IPS-NIHi7 (cell line): ENCODE results near the gene TET3.

Experiments
- DNase-seq: peaks from one replicate; pipeline ENCODE4 v3.0.0; 2012; ENCODE audit warnings: mixed read lengths; ENCODE audit errors: extremely low spot score

The TET3 gene

DNA sequence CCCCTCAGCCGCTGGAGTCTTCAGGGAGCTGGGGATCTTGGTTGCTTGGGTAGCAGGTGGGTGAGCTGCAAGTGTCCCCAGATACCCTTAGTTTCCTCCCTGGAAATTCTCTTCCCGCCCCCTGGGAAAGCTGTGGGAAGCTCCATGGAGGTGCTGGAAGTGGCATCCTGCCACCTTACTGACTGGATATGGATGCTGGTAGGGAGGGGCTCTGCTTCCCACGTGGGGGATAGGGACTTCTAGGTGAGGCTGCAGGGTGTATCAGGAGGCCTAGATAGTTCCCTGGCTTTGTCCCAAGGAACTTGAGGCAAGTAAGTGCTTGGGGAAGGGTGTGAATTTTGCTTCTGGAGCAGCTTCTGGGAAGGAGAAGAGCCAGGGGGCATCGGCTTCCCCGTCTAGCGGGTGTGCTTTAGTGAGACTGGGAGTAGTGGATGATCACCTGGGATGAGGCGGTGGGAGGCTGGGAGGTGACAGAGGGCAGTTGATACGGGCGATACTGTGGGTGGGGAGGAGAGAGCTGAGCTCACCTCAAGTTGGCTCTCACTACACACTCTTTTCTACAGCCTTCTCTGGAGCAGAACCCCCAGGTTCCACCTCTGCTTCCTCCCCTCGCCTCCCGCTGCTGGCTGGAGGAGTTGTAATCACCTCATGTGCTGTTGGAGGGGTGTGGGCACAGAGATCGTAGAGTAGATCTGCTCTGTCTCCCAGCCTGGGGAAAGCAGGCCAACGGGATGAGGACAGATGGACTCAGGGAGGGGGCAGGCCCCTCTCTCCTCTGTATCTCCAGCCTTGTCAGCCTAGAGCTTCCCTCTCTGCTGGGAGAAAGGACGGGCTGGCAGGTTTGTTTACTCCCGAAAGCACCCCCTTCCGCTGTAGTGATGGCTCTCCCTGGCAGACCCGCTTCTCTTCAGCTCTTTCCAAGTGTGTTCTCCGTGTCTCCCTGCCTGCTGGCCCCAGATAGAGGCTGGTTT, 19.8 kb downstream of the TET3 start:
- DNase-seq, result no peak

DNA sequence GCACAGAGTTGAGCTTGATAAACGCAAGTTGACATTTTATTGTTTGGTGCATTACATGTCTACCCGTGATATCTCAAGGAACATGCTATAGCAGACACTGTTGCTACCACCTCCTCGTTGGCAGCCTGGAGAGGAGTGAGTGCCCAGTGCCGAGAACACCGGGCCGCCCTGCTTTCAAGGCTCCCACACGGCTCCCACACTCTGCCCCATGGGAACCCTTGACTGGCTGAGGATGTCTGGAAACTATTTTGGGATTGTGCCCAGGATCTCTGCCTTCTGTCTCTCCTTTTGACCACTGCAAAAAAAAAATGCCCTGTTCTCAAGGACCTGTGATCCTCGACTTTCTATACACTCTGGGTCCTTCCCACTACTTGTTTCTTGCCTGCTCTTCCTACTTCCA, 21.1 kb downstream of the TET3 start:
- DNase-seq, result no peak

DNA sequence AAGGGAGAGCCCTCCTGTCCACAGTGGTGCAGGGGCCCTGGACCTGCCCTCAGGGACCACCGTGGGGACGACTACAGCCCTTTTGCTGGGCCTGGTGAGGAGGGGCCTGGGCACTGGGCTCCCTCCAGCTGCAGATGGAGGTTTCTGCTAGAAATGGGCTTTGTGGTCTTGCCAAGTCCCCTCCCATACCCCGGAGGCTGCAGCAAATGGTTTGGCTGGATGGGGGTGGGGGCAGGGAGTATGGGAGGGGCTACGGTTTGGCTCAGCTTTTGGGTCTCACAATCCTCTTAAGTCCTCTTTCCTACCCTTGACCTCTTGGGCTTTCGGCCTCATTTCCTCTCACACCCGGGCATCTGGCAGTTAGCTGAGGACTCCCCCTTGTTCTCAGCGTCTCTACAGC, 21.7 kb downstream of the TET3 start:
- DNase-seq, result peak; percentile 57

DNA sequence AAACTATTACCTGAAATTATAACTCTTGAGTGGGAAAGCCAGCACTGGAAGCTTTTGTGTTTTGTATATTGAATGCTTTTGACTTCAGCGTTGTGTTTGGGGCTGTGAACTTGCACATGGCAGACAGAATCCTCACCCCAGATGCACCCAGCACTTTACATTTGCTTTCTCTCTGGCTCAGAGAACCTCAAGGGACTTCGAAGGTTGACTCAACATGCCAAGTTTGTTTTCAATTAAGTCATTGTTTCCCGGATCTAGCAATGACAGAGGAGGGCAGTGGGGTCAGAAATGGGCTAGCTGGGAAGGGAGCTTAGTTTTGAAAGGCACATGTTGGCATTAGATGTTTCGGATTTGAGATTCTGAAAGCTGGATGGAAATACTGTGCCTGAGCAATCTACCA, 22.4 kb downstream of the TET3 start:
- no peak for DNase-seq

DNA sequence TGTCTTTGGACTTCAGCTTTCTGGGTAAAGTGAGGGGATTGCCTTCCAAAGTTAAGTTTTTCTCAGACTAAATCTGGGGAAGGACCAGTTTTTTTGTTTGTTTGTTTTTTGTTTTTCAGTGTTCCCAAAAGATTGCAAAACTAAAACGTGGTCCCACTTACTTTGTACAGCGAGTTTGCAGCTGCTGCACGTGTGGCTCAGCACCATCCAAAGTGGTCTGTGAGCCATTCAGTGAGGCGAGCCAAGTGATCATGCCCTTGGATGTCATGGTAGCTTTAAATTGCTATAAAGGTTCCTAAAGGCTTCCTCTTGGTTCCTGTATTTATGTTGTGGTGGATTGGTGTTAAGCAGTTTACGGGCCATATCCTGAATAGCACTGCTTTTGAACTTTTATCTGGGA, 23.0 kb downstream of the TET3 start:
- no peak for DNase-seq

DNA sequence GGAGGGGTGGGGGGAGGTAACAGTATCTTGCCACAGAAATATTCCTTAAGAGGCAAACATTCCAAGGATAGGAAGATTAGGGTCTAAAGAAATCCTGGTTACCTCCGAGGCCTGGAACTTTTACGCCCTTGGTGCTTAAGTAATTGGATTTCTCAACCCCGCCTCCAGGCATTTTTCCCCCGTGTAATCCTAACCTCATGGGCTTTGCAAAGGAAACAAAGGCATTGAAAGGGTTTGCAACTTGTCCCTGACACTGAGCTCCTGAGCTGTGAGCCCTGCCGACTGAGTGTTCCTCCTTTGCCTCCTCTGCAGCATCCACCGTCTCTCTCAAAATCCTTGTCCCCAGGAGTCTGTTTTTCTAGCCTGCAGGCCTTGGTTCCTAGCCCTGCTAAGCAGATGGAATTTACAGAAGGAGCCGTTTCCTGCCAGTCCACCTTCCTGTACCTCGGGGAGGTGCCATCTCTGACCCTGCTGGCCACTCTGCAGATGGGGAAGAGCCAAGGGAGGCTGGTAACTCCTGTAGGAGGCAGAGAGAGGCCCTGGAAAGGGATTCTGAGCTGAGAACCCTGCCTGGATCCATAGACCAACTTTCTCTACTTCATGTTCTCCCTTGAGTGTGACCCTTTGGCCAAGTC, 24.2 kb downstream of the TET3 start:
- no peak for DNase-seq

DNA sequence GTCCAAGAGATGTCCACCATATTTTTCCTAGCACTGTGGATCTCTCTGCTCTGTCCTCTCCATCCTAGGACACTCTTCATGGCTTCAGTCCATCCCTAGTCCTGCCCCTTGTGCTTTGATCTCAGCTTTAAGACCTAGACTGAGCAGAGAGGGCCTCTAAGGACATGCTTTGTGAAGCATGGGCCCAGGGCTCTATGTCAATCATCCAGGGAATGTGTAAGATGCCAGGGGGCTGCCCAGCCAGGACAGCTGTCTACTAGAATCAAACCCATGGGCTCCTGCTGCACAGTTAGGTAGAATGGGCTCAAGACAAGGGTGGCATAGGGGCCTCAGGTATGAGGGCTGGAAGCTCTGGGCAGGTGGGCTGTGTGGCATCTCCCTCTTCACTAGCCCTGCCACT, 24.9 kb downstream of the TET3 start:
- DNase-seq, result no peak

DNA sequence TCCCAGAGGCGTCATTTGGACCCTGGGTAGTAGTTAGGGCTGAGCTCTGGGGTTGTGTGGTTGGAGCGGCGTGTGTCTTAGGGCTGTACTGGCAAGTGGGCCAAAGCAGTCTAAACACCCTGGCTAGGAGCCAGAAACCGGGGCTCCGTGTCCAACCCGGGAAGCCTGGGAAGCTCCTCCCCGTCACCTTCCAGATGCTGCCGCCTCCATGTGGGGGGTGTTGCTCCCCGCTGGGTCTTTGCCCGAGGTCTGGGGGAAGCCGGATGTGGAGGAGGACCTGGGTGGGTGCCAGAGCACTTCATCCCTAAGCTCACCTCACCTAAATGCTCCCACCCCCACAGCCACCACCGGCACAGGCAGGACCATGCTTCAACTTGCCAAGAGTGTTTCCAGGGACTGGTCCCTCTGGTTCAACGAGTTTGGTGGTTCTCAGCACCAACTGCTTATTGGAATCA, 25.4 kb downstream of the TET3 start:
- no peak for DNase-seq

DNA sequence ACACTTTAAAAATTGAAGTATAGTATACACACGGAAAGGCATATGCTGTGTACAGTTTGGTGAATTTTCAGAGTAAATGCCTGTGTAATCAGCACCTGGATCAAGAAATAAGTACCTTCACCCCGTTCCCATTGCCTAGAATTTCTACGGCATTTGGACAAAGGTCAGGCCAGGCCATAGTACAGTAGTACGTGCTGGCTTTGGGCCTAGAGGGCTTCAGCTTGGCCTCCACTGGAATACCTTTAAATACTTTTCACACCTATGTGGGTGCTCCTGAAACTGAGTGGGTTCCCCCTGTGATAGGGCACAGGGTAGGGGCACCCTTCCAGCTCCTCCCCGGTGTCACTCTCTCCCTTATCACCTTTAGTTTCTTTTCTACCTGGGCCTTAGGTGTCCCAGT, 26.5 kb downstream of the TET3 start:
- DNase-seq, result no peak

DNA sequence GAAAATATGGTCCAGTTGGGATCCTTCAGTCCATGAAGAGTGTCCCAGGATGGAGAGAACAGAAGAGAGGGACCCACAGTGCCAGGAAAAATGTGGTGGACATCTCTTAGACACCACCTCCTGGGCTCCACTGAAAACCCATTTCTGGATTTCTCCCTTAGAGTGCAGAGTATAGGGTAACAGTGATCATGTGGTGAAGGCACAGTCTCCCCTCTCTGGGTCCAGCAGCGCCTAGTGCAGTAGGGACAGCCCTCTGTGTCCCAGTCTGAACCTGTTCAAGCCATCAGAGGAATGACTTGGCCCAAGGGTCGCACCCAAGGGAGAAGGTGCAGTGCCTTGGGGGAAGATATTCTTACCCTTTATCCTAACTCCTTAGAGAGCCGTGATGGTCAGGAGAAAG, 30.1 kb downstream of the TET3 start:
- no peak for DNase-seq

DNA sequence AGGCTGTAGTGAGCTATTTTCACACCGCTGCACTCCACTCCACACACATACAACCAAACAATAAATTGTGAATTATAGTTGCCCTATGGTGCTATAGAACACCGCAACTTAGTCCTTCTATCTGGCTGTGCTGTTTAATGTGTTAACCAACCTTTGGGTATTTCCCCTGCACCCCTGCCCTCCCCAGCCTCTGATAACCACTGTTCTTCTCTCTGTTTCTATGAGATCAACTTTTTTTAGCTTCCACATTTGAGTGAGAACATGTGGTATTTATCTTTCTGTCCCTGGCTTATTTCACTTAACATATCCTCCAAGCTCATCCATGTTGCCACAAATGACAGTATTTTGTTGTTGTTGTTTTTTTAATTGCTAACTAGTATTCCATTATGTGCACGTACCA, 32.5 kb downstream of the TET3 start:
- DNase-seq, result no peak

DNA sequence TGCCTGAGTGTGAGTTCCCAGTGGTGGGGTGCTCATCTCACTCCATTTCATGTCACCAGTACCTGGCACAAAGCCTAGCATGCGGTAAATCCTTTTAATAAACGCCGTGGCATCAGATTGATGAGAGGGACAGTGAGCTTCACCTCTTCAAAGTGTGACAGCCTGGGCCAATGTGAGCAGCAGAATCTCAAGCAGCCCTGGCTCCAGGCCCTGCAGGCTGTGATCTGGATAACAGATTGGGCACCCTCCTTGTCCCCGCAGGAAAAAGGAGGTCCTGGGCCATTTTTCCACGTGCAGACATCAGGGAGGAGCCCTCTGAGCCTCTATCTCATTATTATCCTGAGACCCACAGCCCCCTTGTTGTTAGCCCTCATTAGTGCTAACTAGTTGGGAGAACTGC, 34.8 kb downstream of the TET3 start:
- no peak for DNase-seq

DNA sequence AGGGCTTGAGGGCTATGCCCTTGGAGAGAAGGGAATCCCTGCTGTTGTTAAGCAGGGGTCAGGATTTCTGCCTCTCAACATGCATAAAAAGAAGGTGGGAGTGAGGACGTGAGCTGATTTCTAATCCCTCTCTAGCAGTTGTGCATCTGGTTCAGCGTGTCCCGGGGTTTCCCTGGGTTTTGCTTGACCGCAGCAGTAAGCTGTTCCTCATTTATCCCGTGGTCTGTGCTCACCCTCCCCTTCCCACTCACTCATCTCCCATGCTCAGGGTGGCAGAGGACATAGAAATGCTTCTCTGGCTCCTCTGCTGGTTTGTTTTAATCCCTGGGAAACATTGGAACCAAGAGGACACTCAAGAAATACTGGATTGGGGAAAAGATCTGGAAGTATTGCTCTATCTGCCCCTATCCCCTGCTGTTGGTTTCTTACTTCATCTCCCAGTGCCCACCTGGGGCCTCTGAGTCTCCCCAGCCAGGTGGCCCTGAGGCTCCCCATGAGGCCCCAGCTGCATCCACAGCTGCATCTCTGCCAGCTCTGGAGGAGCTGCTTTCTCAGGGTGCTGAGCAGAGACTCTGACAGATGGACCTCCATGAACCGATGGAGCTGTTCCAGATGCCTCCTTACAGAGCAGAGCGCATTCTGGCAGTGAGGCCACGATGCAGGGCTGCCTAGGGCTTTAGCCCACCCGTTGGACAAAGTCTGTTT, 36.1 kb downstream of the TET3 start:
- DNase-seq, result no peak

DNA sequence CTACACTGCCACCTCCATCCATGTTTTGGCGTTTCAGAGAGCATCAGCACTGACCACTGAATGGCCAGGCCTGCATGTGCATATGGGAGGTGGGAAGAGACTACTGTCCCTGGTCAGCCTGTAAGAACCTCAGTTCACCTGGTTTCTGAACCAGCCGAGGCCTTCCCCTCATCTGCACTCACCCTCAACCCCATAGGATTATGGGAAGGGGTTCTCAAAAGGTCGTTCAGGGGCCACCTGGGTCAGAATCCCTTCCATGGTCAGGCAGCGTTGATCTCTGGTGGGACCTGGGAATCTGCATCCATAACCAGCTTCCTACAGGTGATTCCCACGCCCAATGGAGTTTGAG, 36.7 kb downstream of the TET3 start:
- no peak for DNase-seq

DNA sequence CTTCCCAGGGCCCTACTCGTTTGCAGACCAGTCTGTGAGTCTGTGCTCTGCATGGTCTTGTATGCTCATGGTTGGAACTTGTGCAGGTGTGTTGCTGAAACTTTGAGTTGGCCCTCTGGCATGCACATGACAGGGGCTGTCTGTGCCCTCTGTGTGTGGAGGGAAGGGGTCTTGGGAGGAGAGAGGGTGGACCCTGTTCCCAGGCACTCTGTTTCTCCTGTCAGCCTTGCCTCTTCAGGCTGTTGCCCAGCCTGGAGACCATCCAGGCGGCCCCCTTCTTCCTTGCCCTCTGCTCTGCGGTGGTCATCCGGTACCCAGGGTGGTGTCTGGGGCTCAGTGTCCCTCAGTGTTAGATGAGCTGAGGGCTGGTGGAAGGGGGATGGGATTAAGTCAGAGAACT, 39.5 kb downstream of the TET3 start:
- DNase-seq, result no peak

DNA sequence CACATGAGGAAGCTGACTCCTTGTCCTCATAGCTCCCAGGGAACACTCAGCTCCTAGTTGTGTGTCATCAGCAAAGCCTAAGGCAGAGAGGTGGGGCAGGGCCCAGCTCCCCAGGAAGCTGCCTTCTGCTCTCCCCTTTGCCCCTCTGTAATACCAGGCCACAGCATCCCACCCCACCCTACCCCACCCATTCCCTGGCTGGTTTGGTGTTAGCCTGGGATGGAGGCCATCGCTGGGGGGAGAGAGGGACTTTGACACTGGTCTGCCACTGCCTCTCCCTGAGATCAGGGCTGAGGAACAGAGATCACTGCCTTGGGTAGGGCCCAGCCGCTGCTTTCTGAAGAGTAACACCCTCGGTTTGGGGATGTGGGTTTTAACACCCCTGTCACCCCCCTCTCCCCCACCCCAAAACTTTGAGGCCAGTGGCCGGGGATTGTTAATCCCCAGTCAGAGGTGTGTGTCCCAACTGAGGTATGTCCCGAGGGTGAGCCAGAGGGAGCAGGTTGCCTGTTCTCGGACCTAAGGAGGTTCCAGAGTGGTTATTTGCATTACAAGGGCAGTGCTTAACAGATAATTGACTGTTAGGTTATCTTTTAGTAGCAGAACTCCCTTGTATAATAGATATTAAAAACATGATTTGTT, 41.4 kb downstream of the TET3 start:
- peak; percentile 58 for DNase-seq

DNA sequence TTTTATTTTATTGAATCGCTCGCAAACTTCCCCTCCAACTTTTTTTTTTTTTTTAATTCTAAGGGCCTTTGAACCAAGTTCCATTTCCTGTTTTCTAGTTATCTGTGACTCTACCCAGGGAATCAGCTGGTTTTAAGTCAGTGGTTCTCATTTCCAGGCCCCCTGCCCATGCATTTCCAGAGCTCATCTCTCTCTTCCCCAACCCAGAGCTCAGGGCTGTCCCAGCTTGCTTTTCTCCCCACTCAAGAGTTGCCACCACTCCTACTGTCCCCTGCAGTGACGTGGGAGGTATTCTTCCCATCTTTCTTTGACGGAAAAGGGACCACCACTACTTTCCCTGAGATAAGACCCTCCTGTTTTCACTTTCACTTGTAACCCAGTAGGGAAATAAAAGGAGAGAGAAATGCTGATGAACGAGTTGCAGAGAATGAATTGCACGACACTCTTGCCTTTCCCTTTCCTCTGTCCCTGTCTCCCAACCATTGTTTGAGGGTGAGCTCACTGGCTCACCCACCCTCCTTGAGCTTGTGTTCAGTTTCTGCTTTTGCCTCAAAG, 42.1 kb downstream of the TET3 start:
- DNase-seq, result no peak

DNA sequence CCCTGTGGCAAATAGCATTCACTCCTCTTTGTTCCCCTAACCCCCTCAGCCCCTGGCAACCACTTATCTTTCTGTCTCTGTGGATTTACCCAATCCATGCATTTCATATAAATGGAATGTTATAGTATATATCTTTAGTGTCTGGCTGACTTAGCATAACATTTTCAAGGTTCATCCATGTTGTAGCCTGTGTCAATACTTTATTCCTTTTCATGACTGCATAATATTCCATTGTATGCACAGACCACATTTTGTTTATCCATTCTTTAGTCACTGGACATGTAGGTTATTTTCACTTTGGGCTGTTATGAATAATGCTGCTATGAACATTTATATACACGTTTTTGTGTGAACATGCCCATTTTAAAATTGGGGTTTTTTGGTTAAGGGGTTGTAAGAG, 42.8 kb downstream of the TET3 start:
- DNase-seq, result no peak

DNA sequence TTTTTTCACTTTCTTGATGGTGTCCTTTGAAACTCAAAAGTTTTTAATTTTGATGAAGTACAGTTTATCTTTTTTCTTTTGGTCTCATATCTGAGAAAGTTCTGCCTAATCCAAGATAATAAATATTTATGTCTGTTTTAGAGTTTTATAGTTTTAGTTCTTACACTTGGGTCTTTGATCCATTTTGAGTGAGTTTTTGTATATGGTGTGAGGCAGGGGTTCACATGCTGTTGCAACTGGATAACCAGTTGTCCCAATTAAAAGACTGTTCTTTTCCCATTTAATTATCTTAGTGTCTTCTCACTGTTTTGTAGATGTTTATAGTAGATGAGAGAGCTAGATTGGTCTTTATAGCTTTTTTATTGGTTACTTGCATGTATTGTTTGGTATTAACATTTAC, 43.6 kb downstream of the TET3 start:
- DNase-seq, result no peak

DNA sequence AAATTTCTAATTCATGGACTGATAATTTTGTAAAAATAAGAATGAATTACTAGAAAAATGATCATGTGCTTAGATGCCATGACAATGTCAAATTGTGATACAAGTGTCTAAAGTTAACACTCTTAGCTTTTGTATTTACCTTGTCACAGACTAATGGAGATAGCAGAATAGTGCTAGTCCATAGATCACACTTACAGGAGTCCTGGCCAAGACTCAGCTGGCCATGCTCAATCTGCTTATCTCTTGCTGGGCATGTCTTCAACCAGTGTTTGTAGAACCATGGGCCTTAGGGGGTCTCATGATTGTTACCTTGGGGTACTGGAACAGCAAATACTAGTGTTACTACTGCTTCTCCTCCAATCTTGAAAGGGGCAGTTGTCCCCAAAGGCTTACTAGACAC, 44.0 kb downstream of the TET3 start:
- no peak for DNase-seq

DNA sequence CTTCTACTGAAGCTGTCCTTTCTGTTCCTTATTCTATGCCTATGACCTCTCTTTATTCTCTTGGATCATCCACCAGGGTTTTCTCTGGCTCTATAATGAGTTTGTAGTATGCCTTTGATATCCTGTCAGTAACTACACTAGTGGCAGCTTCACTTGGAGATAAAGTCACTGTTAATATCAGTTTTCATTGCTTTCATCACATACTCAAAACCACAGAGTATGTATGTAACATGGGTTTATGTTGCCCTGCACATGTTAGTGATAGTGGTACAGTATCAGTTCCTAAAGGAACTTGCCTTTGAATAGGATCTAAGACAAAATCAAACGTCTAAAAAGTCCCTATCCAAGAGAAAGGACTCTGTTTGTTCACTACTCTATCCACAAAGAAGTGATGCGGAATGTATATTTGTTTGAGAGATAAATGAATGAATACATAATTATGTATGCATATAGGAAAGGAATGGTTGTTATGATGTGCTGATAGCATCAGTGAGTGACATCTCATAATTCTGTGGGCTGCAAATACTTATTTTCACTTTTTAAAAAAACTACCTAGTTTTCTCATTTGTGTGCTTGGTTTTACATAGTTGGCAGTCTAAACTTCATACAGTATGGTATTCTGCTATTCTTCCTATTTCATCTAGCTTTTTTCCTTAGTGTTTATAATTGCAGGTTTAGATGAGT, 45.1 kb downstream of the TET3 start:
- no peak for DNase-seq
